RPMI7951 (cell line): ENCODE data around the gene FHIT. TPM values are rescaled to one million over a fixed set of nuclear protein-coding genes. Genes with fewer than 3 reads are reported as not detected.

Source experiments
- DNase-seq: peaks from one replicate; pipeline ENCODE4 v3.0.0-alpha.2; 2012; ENCODE audit warnings: low read depth
- total RNA-seq: library from RNA; depleted of rRNA; stranded (reverse); fragments of >200 nt; shearing (Covaris generic); gene quantifications from 2 replicates; pipeline ENCODE4 v1.2.3, GENCODE V29; 2014

The FHIT gene
- total RNA-seq, 1 experiment from 2014 or later, result 2.4 TPM

DNA sequence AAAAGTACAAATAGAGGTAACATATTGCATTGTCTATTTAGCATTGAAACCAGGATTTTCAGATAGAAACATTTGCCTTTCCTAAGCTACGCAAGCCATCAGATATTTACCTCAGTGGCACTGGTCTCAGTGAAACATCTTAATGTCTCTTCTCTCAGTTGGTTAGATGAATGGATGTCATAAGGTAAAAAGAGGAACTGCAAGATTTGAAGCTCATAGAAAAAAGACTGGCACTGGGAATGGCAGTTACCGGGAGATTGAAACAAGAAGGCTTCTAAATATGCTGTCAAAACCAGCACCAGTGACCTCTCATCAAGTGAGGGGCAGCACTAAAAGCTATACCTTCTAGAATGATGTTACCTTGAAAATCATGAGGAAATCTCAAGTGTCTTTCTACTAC lies 486.4 kb downstream of the FHIT start:
- no peak for DNase-seq

DNA sequence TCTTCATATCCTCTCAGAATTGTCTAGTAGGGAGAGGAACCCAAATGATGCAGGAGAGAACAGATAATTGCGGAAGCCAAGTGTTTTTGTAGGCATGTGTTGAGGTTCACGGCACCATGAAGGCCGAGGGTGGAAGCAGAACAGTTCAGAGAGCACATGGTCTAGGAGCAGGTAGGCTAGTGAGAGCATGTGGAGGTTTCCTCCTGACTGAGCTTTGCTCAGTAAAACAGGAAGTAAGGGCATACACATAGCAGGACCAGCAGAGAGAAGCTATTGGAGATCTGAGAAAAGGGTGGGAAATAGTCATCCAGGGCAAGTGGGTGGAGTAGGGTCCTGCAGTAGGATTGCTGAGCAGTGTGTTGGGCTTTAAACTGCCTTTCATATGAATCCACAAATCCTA lies 491.1 kb downstream of the FHIT start:
- no peak for DNase-seq

DNA sequence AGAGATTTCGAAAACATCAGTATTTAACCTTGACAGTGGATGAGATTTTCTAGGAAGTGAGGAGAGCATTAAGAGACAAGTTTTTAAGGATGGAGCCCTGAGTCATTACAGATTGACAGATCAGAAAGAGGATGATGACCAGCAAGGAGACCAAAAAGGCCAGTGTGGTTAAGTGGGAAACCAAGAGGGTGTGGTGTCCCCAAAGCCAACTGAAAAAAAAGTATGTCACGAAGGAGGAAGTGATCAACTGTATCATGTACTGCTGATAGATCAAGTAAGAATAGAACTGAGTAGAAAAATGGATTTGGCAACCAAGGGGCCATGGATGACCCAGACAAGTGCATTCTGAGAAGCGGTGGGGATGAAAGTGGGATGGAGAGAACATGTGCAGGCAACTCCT lies 491.8 kb downstream of the FHIT start:
- DNase-seq, result peak; percentile 18

DNA sequence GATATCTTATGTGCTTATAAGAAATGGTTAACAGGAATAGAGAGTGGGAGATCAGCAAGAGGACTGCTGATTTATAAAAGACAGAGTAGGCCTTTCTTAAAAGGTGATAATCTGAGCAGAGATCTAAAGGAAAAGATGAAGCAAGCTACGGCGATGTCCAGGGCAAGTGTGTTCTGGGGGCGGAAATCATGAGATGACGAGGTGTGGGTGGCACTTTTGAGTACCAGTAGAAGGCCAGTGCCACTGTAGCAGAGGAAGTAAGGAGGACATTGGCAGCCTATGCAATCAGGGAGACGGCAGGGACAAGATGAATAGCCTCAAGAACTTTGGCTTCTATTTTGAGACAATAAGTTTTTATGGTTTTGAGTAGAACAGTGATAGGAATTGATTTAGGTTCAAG lies 492.4 kb downstream of the FHIT start:
- DNase-seq, result no peak

DNA sequence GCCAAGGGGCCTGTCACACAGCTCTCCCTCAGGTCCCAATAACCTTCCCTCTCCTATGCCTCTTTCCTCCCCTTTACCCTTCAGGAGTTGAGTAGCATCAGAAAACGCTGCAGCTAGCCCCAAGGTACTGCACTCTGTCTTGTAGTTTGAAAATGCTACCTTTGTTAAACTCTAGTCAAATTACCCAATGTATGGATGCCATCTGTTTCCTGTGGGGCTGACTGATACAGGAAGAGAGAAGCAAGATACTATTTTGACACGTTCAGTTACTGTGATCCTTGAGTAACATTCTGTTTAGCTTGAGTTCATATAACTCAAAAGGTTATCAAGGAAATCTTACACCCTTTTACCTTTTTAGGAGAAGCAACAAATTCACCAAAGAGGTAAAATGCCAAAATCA lies 493.1 kb downstream of the FHIT start:
- DNase-seq, result no peak

DNA sequence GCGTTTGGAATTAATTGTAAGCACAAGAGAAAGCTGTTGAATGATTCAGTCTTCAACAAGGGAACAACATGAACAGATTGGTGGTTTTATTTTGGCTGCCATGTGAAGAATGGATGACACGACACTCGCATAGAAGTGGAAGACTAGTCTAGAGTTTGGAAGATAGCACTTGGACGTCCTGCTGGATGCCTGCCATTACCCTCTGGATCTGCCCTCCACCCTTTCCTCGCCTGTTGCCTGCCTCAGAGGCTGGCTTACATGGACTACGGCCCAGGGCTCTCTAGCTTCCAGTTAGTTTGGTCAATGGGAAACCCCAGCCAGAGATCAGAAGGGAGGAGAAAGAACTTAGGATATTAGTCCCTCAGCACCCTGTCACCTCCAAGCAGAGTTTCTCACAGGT lies 493.5 kb downstream of the FHIT start:
- peak; percentile 53 for DNase-seq

DNA sequence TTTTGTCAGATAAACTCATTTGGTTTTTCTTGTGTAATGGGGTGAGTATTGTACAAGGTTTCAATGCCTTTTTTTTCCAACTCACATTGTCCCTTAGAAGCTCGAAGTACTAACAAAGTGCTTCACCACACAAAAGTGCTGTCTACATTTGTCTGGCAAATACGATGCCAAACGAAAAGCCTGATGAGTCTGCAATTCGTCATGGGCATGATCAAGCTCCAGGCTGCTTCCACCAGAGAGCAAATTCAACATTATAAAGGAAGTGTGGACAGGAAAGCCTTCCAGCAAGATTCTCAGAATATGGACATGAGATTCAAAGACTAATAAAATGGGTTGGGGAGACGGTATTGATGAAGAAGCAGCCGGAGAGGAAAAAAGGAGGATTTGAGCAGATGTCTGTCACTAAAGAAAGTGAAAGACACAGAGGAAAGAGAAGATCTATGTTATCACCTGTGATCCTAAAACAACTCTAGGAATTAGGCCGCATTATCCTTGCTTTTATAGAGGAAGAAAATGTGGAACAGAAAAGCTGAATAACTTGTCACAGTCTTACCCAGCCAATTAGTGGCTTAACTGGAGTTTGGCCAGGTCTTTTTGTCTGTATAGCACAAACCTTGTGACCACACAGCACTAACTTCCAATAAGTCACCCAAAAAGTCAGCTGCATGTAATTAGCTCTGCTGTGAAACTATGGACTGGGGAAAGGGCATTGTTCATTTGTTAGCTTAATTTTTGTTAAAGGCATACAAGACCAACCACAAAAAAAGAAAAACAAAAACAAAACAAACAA lies 494.8 kb downstream of the FHIT start:
- DNase-seq, result peak; percentile 93

DNA sequence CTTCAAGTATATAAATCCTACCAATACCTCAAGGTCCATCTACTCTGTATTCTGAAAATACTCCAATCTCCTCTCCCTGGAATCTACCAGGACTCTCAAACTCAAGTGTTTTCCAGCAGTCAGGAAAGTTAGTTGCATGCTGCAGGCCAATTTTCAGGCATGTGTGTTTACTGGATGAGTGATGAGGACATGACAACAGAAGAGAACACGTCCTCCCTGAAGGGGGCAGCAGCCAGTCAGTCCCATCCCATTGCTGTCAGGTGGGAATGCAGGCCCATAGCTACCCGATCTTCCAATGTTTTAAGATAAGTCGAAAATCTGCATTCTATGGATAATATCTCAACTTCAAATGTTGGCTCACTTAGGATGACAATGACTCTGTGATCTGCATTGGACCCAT lies 496.2 kb downstream of the FHIT start:
- DNase-seq, result peak; percentile 58

DNA sequence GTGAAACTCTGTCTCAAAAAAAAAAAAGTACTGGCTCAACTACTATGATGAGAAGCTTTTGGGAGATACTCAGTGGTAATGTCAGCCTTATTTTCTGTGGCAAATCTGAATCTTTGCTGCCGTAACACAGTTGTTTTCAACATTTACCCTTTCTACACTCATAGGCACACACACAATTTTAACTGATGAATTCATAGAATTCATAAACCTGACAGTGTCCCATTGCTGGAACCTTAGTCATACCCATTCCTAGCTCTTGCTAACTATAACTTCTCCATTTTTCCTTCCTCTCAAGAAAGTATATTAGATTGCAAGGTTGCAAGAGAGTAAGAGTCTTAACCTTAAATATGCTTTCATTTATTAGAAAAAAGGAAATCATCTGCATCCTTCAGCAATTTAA lies 496.6 kb downstream of the FHIT start:
- DNase-seq, result no peak

DNA sequence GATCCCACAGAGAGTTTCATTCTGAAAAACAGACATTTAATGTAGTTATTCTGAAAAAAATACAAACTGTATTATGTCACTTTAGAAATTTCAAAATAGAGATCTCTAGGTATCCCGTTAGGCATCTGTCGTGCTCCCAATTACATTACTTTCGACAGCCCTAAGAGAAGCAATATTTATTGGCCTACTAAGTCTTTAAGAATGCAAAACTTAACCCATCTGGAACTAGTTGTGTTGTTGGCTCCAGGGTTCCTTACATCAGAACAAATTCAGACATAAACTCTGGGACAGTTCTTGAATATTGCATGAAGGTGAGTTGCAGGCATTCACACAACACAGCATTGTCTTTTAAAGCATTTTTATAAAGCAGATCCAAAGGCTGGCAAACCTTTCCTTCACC lies 498.4 kb downstream of the FHIT start:
- DNase-seq, result peak; percentile 83

DNA sequence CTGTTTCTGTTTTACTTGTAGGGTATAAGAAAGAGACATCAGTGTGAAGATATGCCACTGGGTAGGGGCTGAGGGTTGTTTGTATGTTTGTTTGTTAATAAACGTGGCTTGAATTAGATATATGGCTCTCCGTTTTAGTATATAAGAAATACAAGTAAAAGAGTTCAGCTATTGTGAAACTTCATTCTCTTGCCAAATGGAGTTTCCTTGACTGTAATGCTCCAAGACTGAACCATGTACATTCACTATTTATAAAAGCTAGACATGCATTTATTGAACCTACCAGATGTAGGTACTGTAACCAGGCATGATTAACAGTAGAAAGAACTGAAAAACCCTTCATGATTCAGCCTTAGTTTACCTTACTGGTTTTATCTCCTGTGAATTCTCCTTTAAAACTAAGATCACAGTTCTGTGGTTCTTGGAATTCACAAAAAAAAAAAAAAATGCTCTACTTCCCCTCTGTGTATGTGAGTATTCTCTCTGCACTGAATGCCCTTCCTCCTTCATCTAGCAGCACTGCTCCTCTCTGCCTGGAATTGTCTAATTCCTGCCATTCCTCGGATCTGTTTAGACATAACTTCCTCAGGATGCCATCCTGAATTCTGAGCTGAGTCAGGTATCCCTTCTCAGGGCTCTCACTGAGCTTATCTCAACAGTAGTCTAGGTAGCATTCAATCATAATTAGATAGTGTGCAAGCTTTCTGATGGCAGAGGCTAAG lies 504.4 kb downstream of the FHIT start:
- peak; percentile 40 for DNase-seq

DNA sequence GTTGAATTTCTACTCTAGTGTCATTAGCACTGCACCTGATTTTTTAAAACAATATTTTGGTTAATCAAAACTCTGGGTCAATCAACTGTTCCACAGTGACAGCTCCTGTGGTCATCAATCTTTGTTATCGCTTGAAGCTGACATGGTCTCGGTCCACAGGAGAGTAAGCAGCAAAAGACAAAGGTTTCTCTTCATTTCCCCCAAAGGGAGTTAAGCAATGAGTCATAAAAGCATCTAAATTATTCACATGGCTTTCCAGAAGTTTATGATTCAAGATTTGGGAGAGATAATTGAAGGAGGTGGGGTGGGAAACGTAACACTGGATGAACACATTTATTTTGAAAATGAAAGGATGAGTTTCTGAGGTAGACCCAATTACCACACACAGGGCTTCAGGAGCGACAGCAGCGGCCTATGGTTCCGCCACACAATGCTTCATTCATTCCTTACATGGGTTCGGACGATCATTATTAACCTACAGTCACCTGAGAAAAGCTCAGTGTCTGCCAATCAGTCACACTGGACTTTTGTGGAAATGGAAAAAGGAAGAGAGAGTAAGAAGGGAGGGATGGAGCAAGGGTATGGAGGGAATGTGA lies 505.1 kb downstream of the FHIT start:
- peak; percentile 81 for DNase-seq

DNA sequence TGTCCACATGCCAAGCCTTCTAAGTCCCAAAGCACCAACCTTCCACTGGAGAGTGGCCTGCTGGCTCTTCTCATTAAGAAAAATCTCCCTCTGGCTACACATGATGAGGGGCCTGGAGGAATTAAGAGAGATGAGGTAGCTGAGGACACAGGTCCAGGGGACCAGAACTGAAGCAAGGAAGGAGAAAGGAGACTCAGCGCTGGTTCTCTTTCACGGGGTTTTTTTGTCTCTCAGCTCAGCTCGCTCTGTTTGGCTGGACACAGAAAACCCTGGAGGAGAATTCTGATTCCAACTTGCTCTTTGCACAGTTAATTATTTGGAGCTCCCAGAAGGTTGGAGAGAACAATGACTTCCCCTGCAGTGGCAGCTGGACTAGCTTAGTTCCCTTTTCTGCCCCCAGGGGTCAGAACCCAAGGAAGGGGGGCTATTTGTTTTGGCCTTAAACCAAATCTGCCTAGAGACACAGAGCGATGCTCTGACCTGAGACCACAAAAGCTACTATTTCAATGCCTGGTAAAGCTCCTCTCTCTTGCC lies 507.6 kb downstream of the FHIT start:
- DNase-seq, result peak; percentile 96

DNA sequence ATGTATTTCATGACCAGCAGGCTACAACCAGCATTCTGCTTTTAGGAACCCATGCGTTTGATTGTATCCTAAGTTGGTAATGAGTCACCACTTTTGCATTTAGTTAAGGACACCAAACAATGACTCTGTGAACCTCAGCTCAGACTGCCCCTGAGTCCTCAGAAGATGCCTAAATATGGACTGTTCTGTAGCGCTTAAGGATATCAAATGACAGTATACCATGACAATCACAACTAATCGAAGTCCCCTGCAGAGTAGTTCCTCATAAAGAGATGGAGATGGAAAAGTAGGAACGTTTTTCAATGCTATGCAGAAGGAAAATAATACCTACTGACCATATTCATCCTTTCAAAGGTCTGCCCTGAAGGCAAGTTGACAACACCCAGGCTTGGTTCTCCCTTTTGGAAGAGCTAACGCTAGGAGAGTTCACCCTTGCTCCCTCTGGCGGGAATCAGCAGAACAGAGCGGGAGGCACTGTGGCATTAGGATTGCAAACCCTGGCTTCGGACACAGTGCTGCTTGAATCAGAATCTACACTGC lies 508.6 kb downstream of the FHIT start:
- peak; percentile 93 for DNase-seq

DNA sequence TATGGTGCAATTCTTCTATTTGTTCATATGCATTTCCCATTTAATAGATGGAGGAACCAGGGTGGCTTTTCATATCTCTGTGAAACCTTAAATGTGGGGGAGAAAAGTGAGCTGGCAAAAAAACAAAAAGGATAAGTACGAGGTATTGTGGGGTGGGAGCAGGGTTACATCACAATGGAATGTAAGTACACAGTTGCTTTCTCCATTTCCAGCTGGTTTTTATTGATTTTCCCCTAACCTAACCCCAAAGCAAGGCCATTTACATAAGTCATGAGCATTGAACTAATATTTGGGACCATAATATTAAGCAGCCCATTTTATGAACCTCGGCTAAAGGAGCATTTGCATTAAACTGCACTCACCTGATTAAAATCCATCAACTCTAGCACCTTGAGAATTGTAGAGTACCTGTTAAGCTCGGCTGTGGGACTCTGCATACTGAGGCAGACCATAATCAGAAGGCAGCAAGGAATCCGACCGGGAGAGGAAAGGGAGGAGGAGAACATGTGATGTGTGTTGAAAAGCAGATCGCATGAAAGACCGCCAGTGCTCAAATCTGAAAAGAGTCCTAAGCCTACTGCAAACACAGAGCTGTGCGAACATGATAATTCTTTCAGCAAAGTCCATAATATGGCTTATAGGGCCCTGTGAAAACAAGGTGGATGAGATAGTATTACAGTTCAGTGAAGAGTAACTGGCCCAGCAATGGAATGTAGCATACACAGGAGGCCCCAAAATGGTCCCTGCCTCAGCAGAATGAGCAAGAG lies 513.4 kb downstream of the FHIT start:
- DNase-seq, result no peak

DNA sequence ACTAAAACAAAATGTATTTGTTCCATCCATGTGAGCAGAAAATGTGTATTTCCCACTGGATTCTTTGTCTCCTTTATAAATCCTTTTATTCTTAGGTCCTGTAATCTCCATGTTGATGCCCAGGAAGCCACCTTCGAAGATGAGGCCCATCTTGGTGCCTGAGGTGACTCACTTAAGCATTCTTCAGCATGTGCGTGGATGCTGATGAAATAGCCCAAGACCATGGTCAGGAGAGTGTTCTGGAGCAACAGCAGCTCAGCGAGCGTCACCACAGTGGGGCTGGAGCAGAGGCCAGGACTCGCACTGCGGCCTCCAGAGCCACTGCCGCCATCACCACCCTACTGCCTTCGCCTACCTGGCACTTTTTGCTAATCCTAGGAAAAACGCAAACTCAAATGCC lies 520.9 kb downstream of the FHIT start:
- DNase-seq, result no peak

DNA sequence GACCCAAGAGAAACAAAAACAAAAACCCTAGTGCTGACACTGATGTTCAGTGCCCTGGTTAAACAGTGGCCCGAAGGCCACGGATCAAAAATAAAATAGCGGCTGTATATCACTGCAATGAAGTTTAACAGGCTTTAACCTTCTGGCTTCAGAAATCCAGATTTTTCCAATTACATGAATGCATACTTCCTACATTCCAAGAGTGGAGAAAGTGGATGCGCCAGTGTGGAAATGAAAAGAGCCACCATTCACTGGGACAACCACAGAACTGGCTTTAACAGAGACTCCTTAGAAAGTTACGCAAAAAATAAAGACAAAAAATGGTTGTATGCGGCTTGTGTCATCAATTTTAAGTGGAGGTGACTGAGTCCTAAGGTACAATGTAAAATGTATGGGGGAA lies 522.2 kb downstream of the FHIT start:
- peak; percentile 15 for DNase-seq

DNA sequence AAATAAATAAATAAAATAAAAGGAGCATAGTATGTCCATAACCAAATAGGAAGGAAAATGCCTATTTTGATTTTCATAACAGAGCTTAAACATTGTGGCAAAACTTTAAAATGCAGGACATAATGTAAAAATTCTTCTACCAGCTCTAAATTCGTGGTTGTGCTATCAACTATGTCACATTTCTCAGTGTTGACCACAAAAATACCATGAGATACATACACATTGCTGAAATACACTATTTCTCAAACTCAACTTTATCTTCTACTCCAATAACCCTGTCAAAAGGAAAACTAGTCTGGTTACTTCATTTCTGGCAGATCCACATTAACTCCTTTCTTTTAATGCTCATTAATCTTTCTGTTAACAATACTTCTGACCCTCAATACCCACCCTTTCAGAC lies 523.2 kb downstream of the FHIT start:
- no peak for DNase-seq

DNA sequence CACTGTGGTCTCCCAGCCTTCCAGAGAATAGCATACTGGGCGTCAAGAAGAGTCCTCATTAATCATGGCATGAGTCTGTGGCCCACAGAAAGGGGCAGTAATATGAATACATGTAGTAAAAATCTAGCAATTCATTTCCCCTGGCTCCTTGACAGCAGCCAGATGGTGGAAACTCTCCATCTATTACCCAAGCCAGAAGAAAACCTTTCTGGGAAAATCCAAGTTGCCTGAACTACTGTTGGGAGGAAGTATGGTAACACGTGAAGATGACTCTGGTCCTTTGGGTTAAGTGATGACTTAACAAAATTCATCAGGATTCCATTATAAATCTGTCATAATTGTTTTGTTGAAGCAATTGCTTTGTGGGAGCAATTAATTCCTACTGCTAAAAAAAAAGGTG lies 530.5 kb downstream of the FHIT start:
- DNase-seq, result no peak

DNA sequence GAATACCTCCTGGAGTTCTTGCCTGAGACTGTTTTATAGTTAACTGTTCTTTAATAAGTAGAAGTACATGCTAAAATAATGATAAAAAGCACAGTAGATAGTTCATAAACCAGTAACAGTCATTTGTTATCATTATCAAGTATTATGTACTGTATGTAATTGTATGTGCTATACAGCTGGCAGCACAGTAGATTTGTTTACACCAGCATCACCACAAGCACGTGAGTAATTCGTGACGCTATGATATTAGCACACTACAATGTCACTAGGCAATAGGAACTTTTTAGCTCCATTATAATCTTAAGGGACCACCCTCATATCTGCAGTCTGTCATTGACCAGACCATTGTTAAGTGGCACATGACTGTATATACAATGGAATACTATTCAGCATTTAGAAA lies 534.7 kb downstream of the FHIT start:
- no peak for DNase-seq

DNA sequence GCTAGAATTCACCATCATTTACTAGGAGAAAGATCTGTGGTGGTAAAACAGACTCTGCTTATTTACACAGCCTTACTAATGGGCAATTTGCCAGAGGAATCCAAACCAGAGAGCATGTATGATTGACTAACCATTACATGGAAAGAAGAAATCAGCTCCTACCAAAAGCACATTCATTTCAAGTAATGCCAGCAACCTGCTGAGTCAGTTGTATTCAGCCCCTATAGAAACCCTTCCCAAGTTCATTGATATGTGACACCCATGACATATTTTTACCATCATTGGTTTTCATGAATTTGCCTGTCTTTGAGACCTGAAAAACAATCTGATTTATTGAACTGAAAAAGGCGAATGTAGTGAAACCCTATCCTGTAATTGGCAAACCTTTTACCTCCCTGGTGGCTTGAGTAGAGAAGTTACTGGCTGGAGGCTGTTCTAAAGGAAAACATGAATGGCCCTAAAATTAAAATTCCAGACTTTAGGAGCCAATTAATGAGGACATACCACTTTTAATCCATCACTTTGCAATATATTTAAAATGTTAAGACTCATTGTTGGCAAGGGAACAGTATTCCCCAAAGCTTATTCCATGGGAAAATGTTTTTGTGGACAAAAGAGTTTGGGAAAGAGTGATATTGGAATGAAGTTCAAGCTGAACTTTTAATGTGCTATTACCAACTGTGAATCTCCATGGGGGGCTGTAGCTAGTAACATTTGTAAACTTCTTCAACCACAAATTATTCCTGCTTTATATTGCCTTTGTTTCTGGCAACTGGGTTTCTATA lies 542.9 kb downstream of the FHIT start:
- no peak for DNase-seq
